GM18870 (cell line): Measurements from ENCODE around the gene KRTAP21-3.

ENCODE experiments used
- ATAC-seq: cut with Tn5 transposase; IDR thresholded peaks from one replicate; pipeline ENCODE4 v1.9.1; 2021; ENCODE audit warnings: moderate library complexity; ENCODE audit not compliant: unreplicated experiment

Gene KRTAP21-3

GRCh38 chr21:30668776-30669175 lies 49.8 kb downstream of the KRTAP21-3 start:
- ATAC-seq, result no peak
